Neuronal stem cell (in vitro differentiated cells): Measurements from ENCODE around the gene SNAI1.
"Not testable (repeated sequence)": the region's sequence is repeated elsewhere in the genome, so short reads cannot be mapped to it uniquely, and the experiment has no call there.

Source experiments
- DNase-seq: peaks from one replicate; pipeline ENCODE4 v3.0.0-alpha.2; 2013; ENCODE audit warnings: low spot score
- H2AFZ ChIP-seq: one replicate; pipeline ENCODE4 v1.6.1; 2013; ENCODE audit warnings: mild to moderate bottlenecking, low read length, inconsistent platforms
- H2AK5ac ChIP-seq: 2 replicates; pipeline ENCODE4 v1.6.1; 2013; ENCODE audit warnings: low read depth, mild to moderate bottlenecking, inconsistent platforms, low read length, moderate library complexity, mixed read lengths
- H2BK120ac ChIP-seq: 2 replicates; pipeline ENCODE4 v1.6.1; 2013; ENCODE audit warnings: low read depth, mild to moderate bottlenecking, inconsistent platforms, low read length, moderate library complexity, mixed read lengths
- H2BK12ac ChIP-seq: one replicate; pipeline ENCODE4 v1.6.1; 2013; ENCODE audit warnings: low read length, inconsistent platforms
- H2BK15ac ChIP-seq: 2 replicates; pipeline ENCODE4 v1.6.1; 2013; ENCODE audit warnings: mild to moderate bottlenecking, low read length, inconsistent platforms, mixed read lengths
- H2BK5ac ChIP-seq: one replicate; pipeline ENCODE4 v1.6.1; 2013; ENCODE audit warnings: inconsistent platforms, mild to moderate bottlenecking, low read length, moderate library complexity
- H3K14ac ChIP-seq: one replicate; pipeline ENCODE4 v1.6.1; 2013; ENCODE audit warnings: low read length, inconsistent platforms
- H3K18ac ChIP-seq: 2 replicates; pipeline ENCODE4 v1.6.1; 2013; ENCODE audit warnings: low read length, inconsistent platforms
- H3K23ac ChIP-seq: 2 replicates; pipeline ENCODE4 v1.6.1; 2013; ENCODE audit warnings: low read depth, mild to moderate bottlenecking, mixed read lengths, low read length, inconsistent platforms; ENCODE audit not compliant: poor library complexity
- H3K27ac ChIP-seq: replicated peaks from 3 replicates; pipeline ENCODE4 v1.5.1; 2013; ENCODE audit warnings: low read length, inconsistent platforms
- H3K27me3 ChIP-seq, 3 experiments: 2 replicates each; pipeline ENCODE4 v1.6.1; 2013; ENCODE audit warnings: low read length in 3 of 3, mild to moderate bottlenecking in 2 of 3, inconsistent platforms in 1 of 3, low read depth in 1 of 3, mixed read lengths in 1 of 3, moderate library complexity in 1 of 3; ENCODE audit not compliant: control insufficient read depth in 3 of 3, insufficient read depth in 3 of 3
- H3K36me3 ChIP-seq, 2 donors: replicated peaks in 1 of 2; 2 replicates each; pipeline ENCODE4 v1.6.1; 2013; ENCODE audit warnings: low read length in 2 of 2; ENCODE audit not compliant: control insufficient read depth in 2 of 2, insufficient read depth in 2 of 2
- H3K4ac ChIP-seq: 2 replicates; pipeline ENCODE4 v1.6.1; 2013; ENCODE audit warnings: inconsistent platforms, mild to moderate bottlenecking, low read length, moderate library complexity
- H3K4me1 ChIP-seq, 2 donors: 1 replicate in 1 of 2; 2 replicates in 1 of 2; pipeline ENCODE4 v1.6.1; 2013; ENCODE audit warnings: low read length in 2 of 2, low read depth in 1 of 2; ENCODE audit not compliant: control insufficient read depth in 2 of 2, insufficient read depth in 1 of 2
- H3K4me2 ChIP-seq: one replicate; pipeline ENCODE4 v1.6.1; 2013; ENCODE audit warnings: mild to moderate bottlenecking, low read length, inconsistent platforms; ENCODE audit not compliant: insufficient read depth, poor library complexity, severe bottlenecking
- H3K4me3 ChIP-seq, 2 donors: 2 replicates each; pipeline ENCODE4 v1.5.1; 2013; ENCODE audit warnings: low read length in 2 of 2, mild to moderate bottlenecking in 2 of 2, inconsistent platforms in 1 of 2, moderate library complexity in 1 of 2
- H3K79me1 ChIP-seq: one replicate; pipeline ENCODE4 v1.6.1; 2013; ENCODE audit warnings: low read depth, mild to moderate bottlenecking, inconsistent platforms, low read length, moderate library complexity
- H3K9ac ChIP-seq: one replicate; pipeline ENCODE4 v1.6.1; 2013; ENCODE audit warnings: mild to moderate bottlenecking, low read depth, low read length, inconsistent platforms; ENCODE audit not compliant: poor library complexity
- H3K9me3 ChIP-seq, 2 donors: replicated peaks in 1 of 2; 2 replicates each; pipeline versions ENCODE3 to v1.6.1; 2013; ENCODE audit warnings: low read length in 2 of 2, mild to moderate bottlenecking in 2 of 2, inconsistent platforms in 1 of 2, low read depth in 1 of 2, mixed read lengths in 1 of 2, moderate library complexity in 1 of 2; ENCODE audit not compliant: control insufficient read depth in 2 of 2, insufficient read depth in 1 of 2
- H4K8ac ChIP-seq: one replicate; pipeline ENCODE4 v1.6.1; 2013; ENCODE audit warnings: low read depth, mild to moderate bottlenecking, inconsistent platforms, low read length, moderate library complexity
- H4K91ac ChIP-seq: one replicate; pipeline ENCODE4 v1.6.1; 2013; ENCODE audit warnings: low read length, low read depth, mild to moderate bottlenecking, inconsistent platforms; ENCODE audit not compliant: poor library complexity
- WGBS, 2 donors: extraction: QIAGEN DNeasy Blood & Tissue Kit; methylation state at CpG; one replicate each; pipeline ENCODE4 v1.1.7; 2013; ENCODE audit warnings: missing lambda C conversion rate in 2 of 2, mixed read lengths in 1 of 2; ENCODE audit not compliant: insufficient read length in 2 of 2, insufficient replicate concordance in 1 of 2; ENCODE audit errors: extremely low coverage in 2 of 2; 5-methylcytosine and 5-hydroxymethylcytosine counted together

SNAI1 gene

GRCh38 chr20:50008007-50008406 lies 25.2 kb downstream of the SNAI1 start:
- Histone ChIP-seq H3K14ac (peak overlapping the region; percentile 71), H4K8ac (no peak overlapping the region), H3K4me3 (no peak overlapping the region), H2BK120ac (no peak overlapping the region), H3K9me3 (no peaks in the 10 kb centered on the region), H3K36me3 (no peaks in the 10 kb centered on the region), H2AK5ac (peak overlapping the region; percentile 70), H3K27me3 (peaks cover 0 to 13% (median 0%) of the 10 kb centered on the region in 3 experiments), H3K4me1 (peaks cover 2 to 11% of the 10 kb centered on the region in 2 donors), H3K4me2 (no peak overlapping the region), H3K9ac (peak overlapping the region; percentile 21), H4K91ac (no peak overlapping the region), H2BK5ac (no peak overlapping the region), H2BK12ac (no peak overlapping the region), H3K18ac (peak overlapping the region; percentile 28), H2BK15ac (peak overlapping the region; percentile 67), H2AFZ (no peak overlapping the region), H3K79me1 (peaks cover 2% of the 10 kb centered on the region), H3K4ac (no peak overlapping the region), H3K23ac (no peak overlapping the region), H3K27ac (no peak overlapping the region)
- WGBS, 2 donors, result no CpG with 5 or more reads among the region's 3 CpGs
- no peak for DNase-seq

- Histone ChIP-seq H3K14ac (no peak overlapping the region), H3K4me2 (peak overlapping the region; percentile 62), H3K9ac (no peak overlapping the region), H4K91ac (no peak overlapping the region), H3K27me3 (peaks cover 0 to 13% (median 0%) of the 10 kb centered on the region in 3 experiments), H2BK120ac (no peak overlapping the region), H3K4me3 (peak overlapping the region in 1 of 2 donors; percentile 17), H3K9me3 (no peaks in the 10 kb centered on the region), H2BK5ac (peak overlapping the region; percentile 2), H2AK5ac (peak overlapping the region; percentile 30), H3K23ac (no peak overlapping the region), H3K36me3 (no peaks in the 10 kb centered on the region), H4K8ac (peak overlapping the region; percentile 20), H2BK12ac (no peak overlapping the region), H2AFZ (peak overlapping the region; percentile 96), H3K4ac (no peak overlapping the region), H2BK15ac (no peak overlapping the region), H3K79me1 (no peaks in the 10 kb centered on the region), H3K27ac (no peak overlapping the region), H3K18ac (peak overlapping the region; percentile 29), H3K4me1 (peaks cover 12 to 15% of the 10 kb centered on the region in 2 donors)
- no CpG with 5 or more reads among the region's 71 CpGs for WGBS, 2 donors
- no peak for DNase-seq
These were observed 27.0 kb downstream of the SNAI1 start for GRCh38 chr20:50009521-50010454.

GRCh38 chr20:50011597-50011996 lies 28.8 kb downstream of the SNAI1 start:
- Histone ChIP-seq H3K27me3 (peaks cover 0 to 13% (median 0%) of the 10 kb centered on the region in 3 experiments), H3K4me1 (peaks cover 24 to 25% of the 10 kb centered on the region in 2 donors)
- H3K18ac ChIP-seq, H3K79me1 ChIP-seq, H2AK5ac ChIP-seq, H2BK120ac ChIP-seq, H3K23ac ChIP-seq, H2BK12ac ChIP-seq, H3K9me3 ChIP-seq, H2BK5ac ChIP-seq, H4K91ac ChIP-seq, H2AFZ ChIP-seq, H3K4me3 ChIP-seq, H2BK15ac ChIP-seq, DNase-seq, H3K4ac ChIP-seq, H3K27ac ChIP-seq, H3K4me2 ChIP-seq, H3K14ac ChIP-seq, H4K8ac ChIP-seq, H3K9ac ChIP-seq, H3K36me3 ChIP-seq: not testable (repeated sequence)
- no CpG with 5 or more reads among the region's 3 CpGs for WGBS, 2 donors
